GM21717 (cell line): ENCODE results near the gene TSPAN32.

Source experiments
- ATAC-seq: cut with Tn5 transposase; IDR thresholded peaks from one replicate; pipeline ENCODE4 v1.9.1; 2021; ENCODE audit warnings: mild to moderate bottlenecking, moderate library complexity; ENCODE audit not compliant: unreplicated experiment

The TSPAN32 gene

GRCh38 chr11:2266586-2267305 lies 35.1 kb upstream of the TSPAN32 start:
- ATAC-seq, result no peak

GRCh38 chr11:2267306-2267850 lies 34.4 kb upstream of the TSPAN32 start:
- ATAC-seq, result no peak

GRCh38 chr11:2267851-2268728 lies 33.7 kb upstream of the TSPAN32 start:
- ATAC-seq, result no peak

- no peak for ATAC-seq
These were observed 32.8 kb upstream of the TSPAN32 start for GRCh38 chr11:2268729-2269600.

- no peak for ATAC-seq
These were observed 32.1 kb upstream of the TSPAN32 start for GRCh38 chr11:2269601-2270321.

GRCh38 chr11:2270322-2271076 lies 31.3 kb upstream of the TSPAN32 start, which contains the start of gene ASCL2:
Gene ASCL2, minus strand, starts transcription at chr11:2270588. Its CDS starts 256 bp downstream, at chr11:2270332.
- no peak for ATAC-seq

- no peak for ATAC-seq
These were observed 30.8 kb upstream of the TSPAN32 start for GRCh38 chr11:2271077-2271326.

- no peak for ATAC-seq
These were observed 30.2 kb upstream of the TSPAN32 start for GRCh38 chr11:2271327-2272227.

GRCh38 chr11:2272228-2272945 lies 29.4 kb upstream of the TSPAN32 start:
- ATAC-seq, result no peak

- ATAC-seq, result no peak
These were observed 28.9 kb upstream of the TSPAN32 start for GRCh38 chr11:2272946-2273280.

GRCh38 chr11:2273311-2273710 lies 28.5 kb upstream of the TSPAN32 start:
- no peak for ATAC-seq

GRCh38 chr11:2273771-2274170 lies 28.0 kb upstream of the TSPAN32 start:
- ATAC-seq, result no peak

GRCh38 chr11:2275334-2276279 lies 26.2 kb upstream of the TSPAN32 start:
- ATAC-seq, result no peak

GRCh38 chr11:2276280-2277007 lies 25.4 kb upstream of the TSPAN32 start:
- no peak for ATAC-seq

- no peak for ATAC-seq
These were observed 24.8 kb upstream of the TSPAN32 start for GRCh38 chr11:2277008-2277346.

- no peak for ATAC-seq
These were observed 23.8 kb upstream of the TSPAN32 start for GRCh38 chr11:2277933-2278523.
